CD4-positive, alpha-beta memory T cell (primary cell): ENCODE measurements around the gene CROCC2. TPM values are rescaled to one million over a fixed set of nuclear protein-coding genes. Genes with fewer than 3 reads are reported as not detected.

ENCODE experiments used
- CTCF ChIA-PET: fragments of 350-600 bp; sonication (Branson Sonifier 250); formaldehyde crosslinking; loops from one replicate; lab custom pipeline; 2021; ENCODE audit warnings: inconsistent platforms; ENCODE audit not compliant: partially characterized antibody; lab: Charles Lee
- POLR2A ChIA-PET: fragments of 350-600 bp; sonication (Branson Sonifier 250); formaldehyde crosslinking; loops from one replicate; lab custom pipeline; 2021; ENCODE audit not compliant: partially characterized antibody; lab: Charles Lee
- DNase-seq, 5 donors: peaks; one replicate each; pipeline versions ENCODE4 v3.0.0 to v3.0.0-alpha.2; 2020 to 2022; ENCODE audit warnings: mixed read lengths in 1 of 5
- H3K27ac ChIP-seq: one replicate; pipeline ENCODE4 v1.7.0; 2013; ENCODE audit warnings: low read depth, low read length
- H3K27me3 ChIP-seq: 2 replicates; pipeline ENCODE4 v1.7.0; 2013; ENCODE audit warnings: mild to moderate bottlenecking, low read length, moderate library complexity; ENCODE audit not compliant: insufficient read depth
- H3K36me3 ChIP-seq: 2 replicates; pipeline ENCODE4 v1.7.0; 2013; ENCODE audit warnings: mild to moderate bottlenecking, low read length, moderate library complexity; ENCODE audit not compliant: insufficient read depth
- H3K4me1 ChIP-seq: 2 replicates; pipeline ENCODE4 v1.7.0; 2013; ENCODE audit warnings: mild to moderate bottlenecking, low read length, moderate library complexity; ENCODE audit not compliant: insufficient read depth
- H3K4me3 ChIP-seq, 2 donors: one replicate each; pipeline ENCODE4 v1.7.0; 2013; ENCODE audit warnings: low read length in 2 of 2, mild to moderate bottlenecking in 1 of 2
- H3K9me3 ChIP-seq, 2 donors: one replicate each; pipeline ENCODE4 v1.7.0; 2013; ENCODE audit warnings: low read length in 2 of 2, control low read depth in 1 of 2; ENCODE audit not compliant: control insufficient read depth in 1 of 2
- H3K27ac Mint-ChIP-seq, 7 donors: one replicate each; pipeline ENCODE4 v1.8.0; 2020 to 2021; ENCODE audit warnings: mixed read lengths in 7 of 7, mild to moderate bottlenecking in 6 of 7, inconsistent platforms in 3 of 7, moderate library complexity in 3 of 7
- H3K27me3 Mint-ChIP-seq, 2 donors: one replicate each; pipeline ENCODE4 v1.8.0; 2020 to 2021; ENCODE audit warnings: mixed read lengths in 2 of 2
- H3K36me3 Mint-ChIP-seq, 2 donors: one replicate each; pipeline ENCODE4 v1.8.0; 2020 to 2021; ENCODE audit warnings: mixed read lengths in 2 of 2, inconsistent platforms in 1 of 2, mild to moderate bottlenecking in 1 of 2
- H3K4me1 Mint-ChIP-seq, 4 donors: one replicate each; pipeline ENCODE4 v1.8.0; 2020 to 2021; ENCODE audit warnings: mixed read lengths in 4 of 4, mild to moderate bottlenecking in 1 of 4
- H3K4me3 Mint-ChIP-seq, 8 donors: one replicate each; pipeline ENCODE4 v1.8.0; 2020 to 2021; ENCODE audit warnings: mixed read lengths in 8 of 8, mild to moderate bottlenecking in 7 of 8, moderate library complexity in 6 of 8, inconsistent platforms in 3 of 8
- H3K9me3 Mint-ChIP-seq, 8 donors: one replicate each; pipeline ENCODE4 v1.8.0; 2020 to 2021; ENCODE audit warnings: mixed read lengths in 8 of 8, mild to moderate bottlenecking in 5 of 8, inconsistent platforms in 3 of 8, moderate library complexity in 1 of 8
- intact Hi-C: fragments of 100-400 bp; cut with micrococcal nuclease; formaldehyde crosslinking; loops from one replicate; pipeline ENCODE4 v1.15.1; 2023
- polyA plus RNA-seq, 2 donors: library from polyadenylated mRNA; unstranded; fragments of 300-500 nt; fragmentation: Illumina TruSeq; gene quantifications; one replicate each; pipeline ENCODE4 v1.2.3, GENCODE V29; 2021
- total RNA-seq, 2 experiments: library from RNA; stranded (reverse); gene quantifications; one replicate each; pipeline ENCODE4 v1.2.3, GENCODE V29; 2021

CROCC2 gene
- total and polyA plus RNA-seq, 4 experiments from 2014 or later = not detected

DNA sequence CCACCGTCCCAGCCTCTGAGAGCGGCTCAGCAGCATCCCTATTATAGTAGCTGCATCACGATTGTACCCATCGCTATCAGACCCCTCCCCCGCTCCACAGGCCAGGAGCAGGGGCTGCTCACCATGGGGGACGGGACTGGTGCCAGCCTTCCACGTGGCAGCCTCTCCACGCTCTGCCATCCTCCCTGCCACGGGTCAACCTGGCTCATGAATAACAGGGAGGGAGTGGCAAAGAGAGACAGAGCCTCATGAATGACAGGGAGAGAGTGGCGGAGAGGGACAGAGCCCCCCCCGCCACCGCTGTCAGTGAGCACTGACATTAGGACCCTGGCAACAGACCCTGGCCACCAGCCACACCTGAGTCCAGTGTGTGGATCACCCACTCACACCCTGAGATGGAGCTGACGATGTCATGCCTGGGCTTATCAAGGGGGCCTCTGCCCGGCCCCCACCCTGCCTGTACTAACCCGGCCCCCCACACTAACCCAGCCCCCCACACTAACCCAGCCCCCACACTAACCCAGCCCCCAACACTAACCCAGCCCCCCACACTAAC lies 16.9 kb downstream of the CROCC2 start:
- peaks cover 0 to 2% of the 10 kb centered on the region in 2 donors for H3K27me3 Mint-ChIP-seq
- CTCF ChIA-PET = no interaction called here
- DNase-seq = no peak
- intact Hi-C loops = no loop called here
- no peak overlapping the region for H3K4me3 Mint-ChIP-seq
- H3K36me3 Mint-ChIP-seq = no peaks in the 10 kb centered on the region
- Histone ChIP-seq H3K4me3 (no peak overlapping the region), H3K9me3 (no peaks in the 10 kb centered on the region), H3K4me1 (no peaks in the 10 kb centered on the region), H3K27ac (no peak overlapping the region), H3K27me3 (no peaks in the 10 kb centered on the region), H3K36me3 (no peaks in the 10 kb centered on the region)
- no peak overlapping the region for H3K27ac Mint-ChIP-seq
- H3K9me3 Mint-ChIP-seq = no peaks in the 10 kb centered on the region
- no peaks in the 10 kb centered on the region for H3K4me1 Mint-ChIP-seq
- POLR2A ChIA-PET = no interaction called here

DNA sequence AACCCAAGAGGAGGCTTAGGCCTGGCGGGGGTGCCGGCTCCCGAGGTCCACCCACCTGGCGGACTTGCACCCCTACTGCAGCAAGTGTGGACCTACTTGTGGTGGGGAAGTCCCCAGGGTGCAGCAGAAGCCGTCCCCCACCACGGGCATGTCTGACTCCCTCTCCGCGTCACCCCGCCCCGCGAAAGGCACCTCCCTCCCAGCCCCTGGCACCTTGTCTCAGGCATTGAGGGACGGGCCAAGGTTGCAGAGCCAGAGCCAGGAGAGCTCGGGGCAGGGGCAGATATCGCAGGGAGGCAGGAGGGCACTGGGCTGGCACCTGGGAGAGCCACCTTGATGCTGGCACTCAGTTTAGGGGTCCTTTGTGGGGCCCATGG lies 19.0 kb downstream of the CROCC2 start:
- no peaks in the 10 kb centered on the region for H3K9me3 Mint-ChIP-seq
- no peaks in the 10 kb centered on the region for H3K36me3 Mint-ChIP-seq
- ChIA-PET CTCF (no interaction called here), POLR2A (no interaction called here)
- Histone ChIP-seq H3K9me3 (no peaks in the 10 kb centered on the region), H3K36me3 (no peaks in the 10 kb centered on the region), H3K4me3 (no peak overlapping the region), H3K27ac (no peak overlapping the region), H3K27me3 (no peaks in the 10 kb centered on the region), H3K4me1 (no peaks in the 10 kb centered on the region)
- no peaks in the 10 kb centered on the region for H3K4me1 Mint-ChIP-seq
- no peak overlapping the region for H3K27ac Mint-ChIP-seq
- DNase-seq = peak in 2 of 5 donors; percentile 29 to 50
- H3K27me3 Mint-ChIP-seq = peaks cover 2 to 8% of the 10 kb centered on the region in 2 donors
- intact Hi-C loops = no loop called here
- H3K4me3 Mint-ChIP-seq = no peak overlapping the region

- Mint-ChIP-seq H3K4me3 (no peak overlapping the region), H3K36me3 (no peaks in the 10 kb centered on the region), H3K27me3 (peaks cover 2 to 8% of the 10 kb centered on the region in 2 donors), H3K27ac (no peak overlapping the region), H3K9me3 (peaks cover 0 to 2% (median 0%) of the 10 kb centered on the region in 8 donors), H3K4me1 (no peaks in the 10 kb centered on the region)
- ChIA-PET CTCF (interaction anchor here (1.1 kb wide), 1 partner anchor 11 kb away, joined by 3 read pairs; no protein-coding TSS in a partner anchor), POLR2A (no interaction called here)
- no peaks in the 10 kb centered on the region for H3K9me3 ChIP-seq
- no peak overlapping the region for H3K4me3 ChIP-seq
- intact Hi-C loops = no loop called here
- H3K36me3 ChIP-seq = no peaks in the 10 kb centered on the region
- H3K4me1 ChIP-seq = no peaks in the 10 kb centered on the region
- DNase-seq = peak in 1 of 5 donors; percentile 24
- H3K27me3 ChIP-seq = no peaks in the 10 kb centered on the region
- H3K27ac ChIP-seq = no peak overlapping the region
Measured at GRCh38 chr2:240925568-240926515, 19.7 kb downstream of the CROCC2 start.

- H3K36me3 Mint-ChIP-seq = no peaks in the 10 kb centered on the region
- H3K9me3 Mint-ChIP-seq = peaks cover 0 to 2% (median 0%) of the 10 kb centered on the region in 8 donors
- H3K4me3 Mint-ChIP-seq = peak overlapping the region in 1 of 8 donors; percentile 45
- CTCF ChIA-PET = interaction anchor here (1.1 kb wide), 1 partner anchor 12 kb away, joined by 3 read pairs; no protein-coding TSS in a partner anchor
- H3K4me3 ChIP-seq = no peak overlapping the region
- H3K27ac Mint-ChIP-seq = no peak overlapping the region
- H3K27me3 ChIP-seq = no peaks in the 10 kb centered on the region
- no peaks in the 10 kb centered on the region for H3K9me3 ChIP-seq
- DNase-seq = no peak
- H3K27ac ChIP-seq = no peak overlapping the region
- H3K27me3 Mint-ChIP-seq = peaks cover 2 to 8% of the 10 kb centered on the region in 2 donors
- POLR2A ChIA-PET = no interaction called here
- no peaks in the 10 kb centered on the region for H3K36me3 ChIP-seq
- no peaks in the 10 kb centered on the region for H3K4me1 Mint-ChIP-seq
- H3K4me1 ChIP-seq = no peaks in the 10 kb centered on the region
- intact Hi-C loops = no loop called here
Measured at GRCh38 chr2:240926516-240927389, 20.6 kb downstream of the CROCC2 start.

GRCh38 chr2:240927390-240927781 lies 21.2 kb downstream of the CROCC2 start:
- no peaks in the 10 kb centered on the region for H3K9me3 ChIP-seq
- Mint-ChIP-seq H3K27me3 (peaks cover 2 to 8% of the 10 kb centered on the region in 2 donors), H3K27ac (no peak overlapping the region), H3K9me3 (peaks cover 0 to 2% (median 0%) of the 10 kb centered on the region in 8 donors), H3K36me3 (no peaks in the 10 kb centered on the region), H3K4me3 (no peak overlapping the region), H3K4me1 (no peaks in the 10 kb centered on the region)
- no peaks in the 10 kb centered on the region for H3K36me3 ChIP-seq
- no peaks in the 10 kb centered on the region for H3K4me1 ChIP-seq
- H3K27me3 ChIP-seq = no peaks in the 10 kb centered on the region
- CTCF ChIA-PET = no interaction called here
- no peak overlapping the region for H3K4me3 ChIP-seq
- no peak for DNase-seq
- POLR2A ChIA-PET = no interaction called here
- no peak overlapping the region for H3K27ac ChIP-seq
- intact Hi-C loops = no loop called here

GRCh38 chr2:240928476-240929363 lies 22.6 kb downstream of the CROCC2 start:
- Mint-ChIP-seq H3K27me3 (peaks cover 2 to 8% of the 10 kb centered on the region in 2 donors), H3K9me3 (peaks cover 0 to 2% (median 0%) of the 10 kb centered on the region in 8 donors), H3K27ac (peak overlapping the region in 1 of 7 donors; percentile 44), H3K4me3 (no peak overlapping the region), H3K36me3 (no peaks in the 10 kb centered on the region), H3K4me1 (no peaks in the 10 kb centered on the region)
- ChIA-PET CTCF (no interaction called here), POLR2A (no interaction called here)
- Histone ChIP-seq H3K4me3 (no peak overlapping the region), H3K9me3 (no peaks in the 10 kb centered on the region), H3K27ac (no peak overlapping the region), H3K4me1 (no peaks in the 10 kb centered on the region), H3K36me3 (no peaks in the 10 kb centered on the region), H3K27me3 (no peaks in the 10 kb centered on the region)
- no peak for DNase-seq
- intact Hi-C loops = no loop called here
